RCC 7860 (cell line): Measurements from ENCODE around the gene FRMPD2.
A peak's percentile ranks its signal among the peaks of the same experiment; 100 is the strongest.
"Not testable (repeated sequence)": the region's sequence is repeated elsewhere in the genome, so short reads cannot be mapped to it uniquely, and the experiment has no call there.

Experiments used
- DNase-seq: peaks from one replicate; pipeline ENCODE4 v3.0.0-alpha.2; 2015; ENCODE audit warnings: low spot score
- FAIRE-seq: peaks from 2 replicates; lab custom pipeline; 2012; peaks lifted over from hg19 to GRCh38; lab: Jason Lieb, UNC

Gene FRMPD2

DNA sequence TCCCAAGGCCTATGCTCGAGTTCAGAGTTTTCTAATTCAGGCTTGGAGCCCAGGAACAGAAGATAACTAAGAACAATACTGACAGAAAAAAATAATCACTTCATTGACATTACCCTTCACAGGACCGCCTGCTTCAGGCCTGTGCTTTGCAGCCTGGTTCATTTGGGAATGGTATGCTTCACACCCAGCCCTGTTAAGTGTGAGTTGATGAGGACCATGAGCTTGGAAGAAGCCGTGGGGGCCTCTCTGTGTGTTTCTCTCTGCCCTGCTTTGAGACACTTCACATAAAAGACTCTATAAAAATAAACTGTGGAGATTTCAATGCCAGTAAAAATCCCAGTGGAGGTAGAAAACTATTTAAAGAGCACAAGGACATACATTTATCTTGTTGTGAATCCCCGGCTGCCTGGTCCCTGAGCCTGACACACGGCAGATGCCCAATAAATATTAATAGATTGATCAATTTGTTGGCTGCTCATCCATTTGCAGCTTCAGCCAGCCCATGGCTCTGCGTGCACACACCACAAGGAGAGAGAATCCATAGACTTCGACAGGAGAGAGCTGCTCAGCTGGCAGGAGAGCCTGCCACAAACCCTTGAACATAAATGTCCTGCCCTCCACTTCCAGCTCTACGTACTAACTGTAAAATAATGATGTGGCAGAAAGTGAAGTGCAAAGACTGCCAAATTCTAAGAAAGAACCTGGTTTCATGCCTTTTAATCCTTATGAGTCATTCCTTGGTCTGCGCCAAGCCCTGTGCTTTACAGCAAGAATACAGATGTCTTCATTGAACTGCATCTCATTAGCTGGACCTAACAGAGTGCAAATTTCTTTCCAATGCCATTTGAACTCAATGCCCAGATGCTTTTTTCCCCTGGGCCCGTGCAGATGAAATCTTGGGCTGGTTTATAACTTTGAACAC, 130.5 kb downstream of the FRMPD2 start:
- not testable (repeated sequence) for FAIRE-seq, DNase-seq

- not testable (repeated sequence) for FAIRE-seq, DNase-seq
Observed at GRCh38 chr10:48140949-48141348, 133.5 kb downstream of the FRMPD2 start.

- not testable (repeated sequence) for DNase-seq
Observed at GRCh38 chr10:48139953-48140850, 134.3 kb downstream of the FRMPD2 start.

DNA sequence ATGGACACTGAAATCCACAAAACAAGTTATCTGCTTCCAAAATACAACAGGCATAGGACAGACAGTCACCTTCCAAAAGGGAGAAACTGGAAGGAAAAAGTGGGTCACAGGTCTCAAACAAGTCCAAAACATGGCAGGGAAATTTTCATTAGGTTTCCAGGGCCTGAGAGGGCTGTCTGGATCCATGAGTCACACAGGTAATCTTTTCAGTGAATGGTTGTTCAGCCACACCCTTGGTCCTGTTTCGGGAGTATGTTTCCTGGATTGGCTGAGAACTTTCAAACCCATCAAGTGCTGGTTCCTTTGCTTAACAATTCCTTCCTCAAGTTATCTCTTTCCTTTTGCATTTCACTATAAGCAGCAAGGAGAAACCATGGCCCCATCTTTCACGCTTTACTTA, 145.5 kb downstream of the FRMPD2 start:
- not testable (repeated sequence) for FAIRE-seq, DNase-seq

More at GRCh38 chr10:48139953-48140850, 134.3 kb downstream of the FRMPD2 start:
- FAIRE-seq, result not testable (repeated sequence)

GRCh38 chr10:48126251-48126650, 148.2 kb downstream of the FRMPD2 start:
- not testable (repeated sequence) for FAIRE-seq, DNase-seq

DNA sequence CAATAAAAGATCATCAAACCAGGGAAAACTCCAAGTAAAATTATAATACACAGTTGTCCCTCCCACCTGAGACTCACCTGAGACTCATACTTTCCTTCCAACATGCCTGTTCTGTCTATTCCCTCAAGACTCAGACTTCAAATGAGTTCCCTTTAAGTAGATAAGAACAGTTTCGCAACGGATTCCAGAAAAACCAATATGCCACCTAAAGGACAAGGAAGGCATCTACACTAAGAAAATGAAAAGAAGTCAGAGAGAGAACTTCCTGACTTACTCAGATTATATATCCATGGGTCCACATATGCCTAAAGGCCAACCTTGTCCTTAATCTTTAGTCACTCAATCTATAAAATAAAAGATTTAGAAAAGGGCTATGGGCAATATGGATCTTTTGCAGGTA, 148.9 kb downstream of the FRMPD2 start:
- not testable (repeated sequence) for DNase-seq
- peak; percentile 81 for FAIRE-seq

DNA sequence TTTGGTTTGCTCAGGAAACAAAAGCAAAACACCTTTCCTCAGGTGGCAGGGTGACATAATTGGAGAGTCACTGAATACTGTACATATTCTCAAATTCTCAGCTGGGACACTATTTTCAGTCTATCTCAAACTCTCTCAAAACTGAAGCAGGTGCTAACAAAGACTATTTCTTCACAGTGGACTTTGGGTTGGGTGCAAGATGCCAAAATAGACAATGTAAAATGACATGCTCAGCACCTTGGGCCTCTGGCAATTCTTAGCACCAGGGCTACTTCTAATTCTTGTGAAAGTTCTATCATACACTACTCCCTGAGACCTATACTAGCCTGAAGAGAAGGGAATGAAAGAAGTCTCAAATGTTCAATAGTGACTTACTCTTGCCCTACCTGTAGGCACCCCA, 151.9 kb downstream of the FRMPD2 start:
- FAIRE-seq, DNase-seq: not testable (repeated sequence)

- FAIRE-seq, DNase-seq: not testable (repeated sequence)
Observed at GRCh38 chr10:48110277-48110676, 164.2 kb downstream of the FRMPD2 start.
